HepG2 (cell line): ENCODE measurements around the gene NCOA7. TPM values are rescaled to one million over a fixed set of nuclear protein-coding genes. Genes with fewer than 3 reads are reported as not detected.
A peak's percentile ranks its signal among the peaks of the same experiment; 100 is the strongest.

ENCODE experiments used
- CREBL2 ChIP-seq: sonication (generic); formaldehyde crosslinking; IDR thresholded peaks from 2 replicates; pipeline ENCODE4 v1.8.1; 2023; ENCODE audit warnings: missing genetic modification reagents, mild to moderate bottlenecking, borderline replicate concordance
- FOXA3 ChIP-seq: IDR thresholded peaks from 2 replicates; pipeline ENCODE4 v1.6.1; 2016; ENCODE audit warnings: missing genetic modification reagents, missing compliant biosample characterization
- GATAD1 ChIP-seq: IDR thresholded peaks from 2 replicates; pipeline ENCODE4 v1.6.1; 2016; ENCODE audit warnings: missing genetic modification reagents, missing compliant biosample characterization
- KDM5B ChIP-seq: sonication (generic); formaldehyde crosslinking; IDR thresholded peaks from 2 replicates; pipeline ENCODE4 v1.4.0; 2020; ENCODE audit warnings: missing genetic modification reagents, mild to moderate bottlenecking, borderline replicate concordance
- KLF16 ChIP-seq, 2 experiments: sonication (generic) in 1 of 2; formaldehyde crosslinking in 1 of 2; IDR thresholded peaks; 2 replicates each; pipeline versions ENCODE4 v1.6.1 to v1.8.0; 2016 to 2023; ENCODE audit warnings: missing genetic modification reagents in 2 of 2, missing compliant biosample characterization in 1 of 2
- MAFF ChIP-seq: IDR thresholded peaks from 2 replicates; pipeline ENCODE4 v1.6.1; 2011; ENCODE audit warnings: low read depth, low read length, improper control_type of control experiment
- MLXIP ChIP-seq: sonication (generic); formaldehyde crosslinking; IDR thresholded peaks from 2 replicates; pipeline ENCODE4 v1.9.0; 2021; ENCODE audit warnings: missing genetic modification reagents, borderline replicate concordance
- MXD1 ChIP-seq: sonication (generic); formaldehyde crosslinking; IDR thresholded peaks from 2 replicates; pipeline ENCODE4 v1.4.0; 2020; ENCODE audit warnings: mild to moderate bottlenecking, missing genetic modification reagents
- PAWR ChIP-seq: sonication (generic); formaldehyde crosslinking; IDR thresholded peaks from 2 replicates; pipeline ENCODE4 v1.4.0; 2020; ENCODE audit warnings: missing genetic modification reagents, mild to moderate bottlenecking, borderline replicate concordance
- PAX8 ChIP-seq: sonication (generic); formaldehyde crosslinking; IDR thresholded peaks from 2 replicates; pipeline ENCODE4 v1.8.0; 2022; ENCODE audit warnings: mild to moderate bottlenecking, missing genetic modification reagents, borderline replicate concordance
- PREB ChIP-seq: sonication (generic); formaldehyde crosslinking; IDR thresholded peaks from 2 replicates; pipeline ENCODE4 v1.4.0; 2020; ENCODE audit warnings: missing genetic modification reagents
- PTBP1 ChIP-seq: fragments of 200-400 bp; formaldehyde crosslinking; IDR thresholded peaks from 2 replicates; pipeline ENCODE4 v1.6.1; 2018; ENCODE audit warnings: low read length, low read depth; ENCODE audit not compliant: poor library complexity, severe bottlenecking
- REXO4 ChIP-seq: sonication (generic); formaldehyde crosslinking; IDR thresholded peaks from 2 replicates; pipeline ENCODE4 v1.8.0; 2022; ENCODE audit warnings: missing genetic modification reagents, mild to moderate bottlenecking, borderline replicate concordance
- SOX5 ChIP-seq: IDR thresholded peaks from 2 replicates; pipeline ENCODE4 v1.6.1; 2016; ENCODE audit warnings: borderline replicate concordance
- TAF15 ChIP-seq: fragments of 200-400 bp; formaldehyde crosslinking; IDR thresholded peaks from one replicate; pipeline ENCODE4 v1.6.1; 2018; ENCODE audit warnings: mild to moderate bottlenecking, low read depth, low read length; ENCODE audit not compliant: poor library complexity, severe bottlenecking
- TBX2 ChIP-seq: sonication (generic); formaldehyde crosslinking; IDR thresholded peaks from 2 replicates; pipeline ENCODE4 v1.5.0; 2020; ENCODE audit warnings: missing genetic modification reagents, mild to moderate bottlenecking, borderline replicate concordance
- U2AF1 ChIP-seq: fragments of 200-400 bp; formaldehyde crosslinking; optimal IDR thresholded peaks from 2 replicates; pipeline ENCODE3; 2017; ENCODE audit warnings: mild to moderate bottlenecking, low read depth, low read length
- ZFX ChIP-seq: sonication (generic); formaldehyde crosslinking; IDR thresholded peaks from 2 replicates; pipeline ENCODE4 v1.4.0; 2020; ENCODE audit warnings: mild to moderate bottlenecking, low read depth, missing genetic modification reagents, moderate library complexity
- ZFY ChIP-seq: sonication (generic); formaldehyde crosslinking; IDR thresholded peaks from 2 replicates; pipeline ENCODE4 v1.4.0; 2020; ENCODE audit warnings: missing genetic modification reagents
- ZNF235 ChIP-seq: sonication (generic); formaldehyde crosslinking; IDR thresholded peaks from 2 replicates; pipeline ENCODE4 v1.8.1; 2023; ENCODE audit warnings: mild to moderate bottlenecking, missing genetic modification reagents, borderline replicate concordance
- ZNF30 ChIP-seq: sonication (generic); formaldehyde crosslinking; IDR thresholded peaks from 2 replicates; pipeline ENCODE4 v1.5.0; 2020; ENCODE audit warnings: mild to moderate bottlenecking, missing genetic modification reagents
- ZNF326 ChIP-seq: sonication (generic); formaldehyde crosslinking; IDR thresholded peaks from 2 replicates; pipeline ENCODE4 v1.4.0; 2020; ENCODE audit warnings: missing genetic modification reagents, borderline replicate concordance
- ZNF615 ChIP-seq: sonication (generic); formaldehyde crosslinking; IDR thresholded peaks from 2 replicates; pipeline ENCODE4 v1.5.0; 2020; ENCODE audit warnings: mild to moderate bottlenecking, missing genetic modification reagents, borderline replicate concordance
- ZSCAN5A ChIP-seq: sonication (generic); formaldehyde crosslinking; IDR thresholded peaks from 2 replicates; pipeline ENCODE4 v1.8.0; 2022; ENCODE audit warnings: mild to moderate bottlenecking, missing genetic modification reagents, borderline replicate concordance
- polyA plus RNA-seq, 8 experiments: library from polyadenylated mRNA; depleted of rRNA in 3 of 8; stranded (reverse) in 7 of 8; unstranded in 1 of 8; fragments of >200 nt; fragmentation: Illumina TruSeq in 4 of 8; extraction: Trizol in 4 of 8; gene quantifications; 2 replicates each; pipeline versions ENCODE4 v1.2.1 to v1.2.3, GENCODE V29; 2011 to 2016; ENCODE audit warnings: low read depth in 4 of 8, missing spikeins in 1 of 8, mixed read lengths in 1 of 8; ENCODE audit not compliant: insufficient read depth in 1 of 8
- total RNA-seq, 5 experiments: library from RNA; depleted of rRNA; stranded (reverse); fragments of >200 nt; fragmentation: Illumina TruSeq; extraction: Trizol; gene quantifications; 2 replicates each; pipeline ENCODE4 v1.2.3, GENCODE V29; 2016; ENCODE audit warnings: low read depth in 1 of 5

The NCOA7 gene
- total and polyA plus RNA-seq, 2 of the 13 experiments (the other 11 are each of a cell fraction or from before 2014, with no cell fraction given) = 13.6 to 20.8 TPM

GRCh38 chr6:125747589-125748405 lies 43.0 kb upstream of the NCOA7 start (continued):
- TF ChIP-seq PREB (CRISPR knock-in tag) (no peak), KLF16 (CRISPR knock-in tag; IDR thresholded peaks at IDR 0.05) (no peak), MLXIP (CRISPR knock-in tag) (no peak), ZNF326 (CRISPR knock-in tag) (no peak), ZSCAN5A (CRISPR knock-in tag) (no peak), ZNF235 (CRISPR knock-in tag) (0 out of 2 replicates have a peak, but pooled peaks have one; percentile 26), U2AF1 (no peak), TBX2 (CRISPR knock-in tag) (no peak), ZFY (CRISPR knock-in tag) (no peak), MAFF (no peak), REXO4 (no peak), GATAD1 (CRISPR knock-in tag) (no peak), ZFX (peak; percentile 45), TAF15 (no peak), SOX5 (no peak), MXD1 (CRISPR knock-in tag) (no peak), PAWR (CRISPR knock-in tag) (no peak), PTBP1 (no peak), ZNF30 (CRISPR knock-in tag) (no peak), FOXA3 (CRISPR knock-in tag) (no peak), CREBL2 (no peak), ZNF615 (CRISPR knock-in tag) (no peak), PAX8 (CRISPR knock-in tag) (no peak), KDM5B (0 out of 2 replicates have a peak, but pooled peaks have one; percentile 26)
